ENCODE results near the gene COL27A1.
"Not testable (repeated sequence)": the region's sequence is repeated elsewhere in the genome, so short reads cannot be mapped to it uniquely, and the experiment has no call there.

The COL27A1 gene

GRCh38 chr9:114123031-114123977 is 32.0 kb upstream of the COL27A1 start:
- no peak for DNase-seq (ENCODE audit: low spot score)

- no peak for DNase-seq (ENCODE audit: low spot score)
These were observed 31.2 kb upstream of the COL27A1 start for GRCh38 chr9:114124138-114124537.

- no peak for DNase-seq (ENCODE audit: low spot score)
These were observed 30.5 kb upstream of the COL27A1 start for GRCh38 chr9:114124666-114125475.

DNA sequence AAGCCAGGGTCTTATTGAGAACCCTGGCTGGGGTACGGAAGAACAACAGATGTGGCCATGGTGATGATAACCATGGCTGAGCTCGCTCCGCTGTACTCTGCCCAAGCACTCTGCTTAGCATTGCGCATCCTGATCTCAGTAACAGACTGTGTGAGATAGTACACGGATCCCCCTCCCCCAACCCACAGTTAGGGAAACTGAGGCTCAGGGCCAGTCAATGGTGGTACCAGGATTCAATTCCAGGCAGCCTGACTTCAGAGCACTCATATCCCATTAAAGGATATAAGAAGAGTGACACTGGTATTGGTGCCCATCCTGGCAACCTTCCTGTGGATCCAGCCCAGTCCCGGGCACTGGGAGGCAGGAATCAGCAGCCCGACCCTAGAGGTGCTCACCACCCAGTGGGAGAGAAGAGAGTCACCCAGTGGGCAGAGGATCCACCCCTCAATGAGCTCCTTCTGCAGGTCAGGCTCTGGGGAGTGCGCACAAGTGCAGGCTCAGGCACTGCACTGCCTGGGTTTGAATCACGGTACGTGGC is 29.8 kb upstream of the COL27A1 start:
- no peak for DNase-seq (ENCODE audit: low spot score)

DNA sequence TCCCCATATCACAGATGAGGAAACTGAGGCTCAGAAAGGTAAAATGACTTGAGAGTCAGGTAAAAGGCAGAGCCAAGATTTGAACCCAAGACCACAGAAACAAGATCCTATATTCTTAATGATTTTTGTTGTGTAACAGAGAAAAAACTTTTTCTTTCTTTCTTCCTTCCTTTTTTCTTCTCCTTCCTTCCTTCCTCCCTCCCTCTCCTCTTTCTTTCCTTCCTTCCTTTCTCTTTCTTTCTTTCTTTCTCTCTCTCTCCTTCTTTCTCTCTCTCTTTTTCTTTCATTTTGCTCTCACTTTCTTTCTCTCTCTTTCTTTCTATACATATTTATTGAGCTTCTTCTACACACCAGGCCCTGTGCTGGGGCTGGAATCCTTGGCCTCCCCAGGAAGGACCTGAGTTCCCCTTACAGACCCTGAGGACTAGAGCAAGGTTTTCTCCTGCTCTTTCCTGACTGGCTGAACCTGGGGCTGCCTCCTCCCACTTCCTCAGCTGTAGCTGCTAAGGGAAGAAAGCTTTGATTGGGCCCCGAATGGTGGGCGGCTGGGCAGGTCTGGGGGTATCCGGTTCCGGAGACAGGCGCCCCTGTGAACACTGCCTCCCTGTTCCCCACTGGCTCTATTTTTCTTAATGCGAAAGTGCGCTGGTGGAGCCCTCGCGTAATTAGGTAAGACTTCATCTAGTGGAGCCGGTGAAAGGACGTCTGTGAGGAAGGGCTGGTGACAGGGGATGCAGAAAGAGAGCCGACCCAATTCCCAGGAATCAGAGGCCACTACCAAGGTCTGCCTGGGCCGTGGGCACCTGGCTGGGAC is 28.9 kb upstream of the COL27A1 start:
- DNase-seq (ENCODE audit: low spot score), result no peak

GRCh38 chr9:114128759-114129158 is 26.6 kb upstream of the COL27A1 start:
- DNase-seq (ENCODE audit: low spot score), result not testable (repeated sequence)

- DNase-seq (ENCODE audit: low spot score), result no peak
These were observed 25.2 kb upstream of the COL27A1 start for GRCh38 chr9:114130141-114130540.

- no peak for DNase-seq (ENCODE audit: low spot score)
These were observed 24.6 kb upstream of the COL27A1 start for GRCh38 chr9:114130624-114131277.

GRCh38 chr9:114131808-114132549 is 23.4 kb upstream of the COL27A1 start:
- no peak for DNase-seq (ENCODE audit: low spot score)

DNA sequence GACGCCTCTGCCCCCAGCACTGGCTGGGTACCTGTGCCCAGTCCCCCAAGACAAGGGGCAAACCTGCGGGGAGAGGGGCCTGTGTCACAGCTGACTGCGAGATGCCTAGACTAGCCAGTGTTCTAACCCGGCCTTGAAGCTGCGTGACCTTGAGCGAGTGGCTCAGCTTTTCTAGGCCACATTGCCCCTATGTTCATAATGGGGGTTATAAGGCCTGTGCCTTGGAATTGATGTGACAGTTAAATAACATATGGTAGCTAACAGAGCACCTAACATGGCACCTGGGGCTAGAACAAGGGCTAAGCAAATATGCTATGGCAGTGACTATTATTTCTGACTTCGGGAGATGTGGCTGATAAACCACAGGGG is 22.8 kb upstream of the COL27A1 start:
- DNase-seq (ENCODE audit: low spot score), result no peak

GRCh38 chr9:114134827-114135396 is 20.4 kb upstream of the COL27A1 start:
- no peak for DNase-seq (ENCODE audit: low spot score)

GRCh38 chr9:114137831-114138230 is 17.5 kb upstream of the COL27A1 start:
- DNase-seq (ENCODE audit: low spot score), result no peak

GRCh38 chr9:114138552-114138971 is 16.8 kb upstream of the COL27A1 start:
- DNase-seq (ENCODE audit: low spot score), result no peak

DNA sequence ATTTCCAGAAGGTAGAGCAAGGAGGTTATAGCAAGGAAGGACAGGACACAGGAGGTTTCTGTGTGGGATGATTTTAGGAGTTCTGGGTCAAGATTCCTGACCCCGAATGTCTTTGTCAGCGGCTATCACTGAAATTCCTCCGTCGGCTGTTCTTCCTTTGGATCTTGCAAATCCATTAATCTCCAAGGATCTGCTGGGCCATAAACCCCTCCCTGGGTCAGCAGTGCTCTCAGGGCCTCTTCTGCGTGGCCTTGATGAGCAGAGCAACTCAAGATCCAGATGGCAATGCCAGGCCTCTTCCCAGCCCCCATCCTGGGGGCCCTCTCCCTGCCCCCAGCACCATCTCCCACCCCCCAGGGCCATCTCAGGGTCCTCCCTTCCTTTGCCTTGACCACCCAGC is 16.3 kb upstream of the COL27A1 start:
- DNase-seq (ENCODE audit: low spot score), result no peak

DNA sequence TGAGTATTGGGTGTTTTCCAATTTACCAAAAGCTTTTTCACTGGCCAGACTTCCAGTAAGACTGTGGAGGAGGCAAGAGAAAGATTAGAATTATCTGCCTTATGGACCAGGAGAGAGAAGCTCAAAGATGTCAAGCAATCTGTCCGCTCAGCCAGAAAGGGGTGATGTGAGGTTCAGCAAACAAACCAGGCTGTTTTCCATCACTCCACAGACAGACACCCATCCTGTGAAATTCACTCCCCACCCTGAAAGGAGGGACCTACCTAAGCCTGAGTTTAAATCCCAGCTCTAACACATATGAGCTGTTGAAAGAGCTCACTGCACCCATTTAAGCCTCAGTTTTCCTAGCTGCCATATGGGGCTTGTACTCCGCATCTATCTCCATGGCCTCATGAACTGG is 14.9 kb upstream of the COL27A1 start:
- DNase-seq (ENCODE audit: low spot score), result no peak

- DNase-seq (ENCODE audit: low spot score), result no peak
These were observed 14.5 kb upstream of the COL27A1 start for GRCh38 chr9:114140850-114141249.

DNA sequence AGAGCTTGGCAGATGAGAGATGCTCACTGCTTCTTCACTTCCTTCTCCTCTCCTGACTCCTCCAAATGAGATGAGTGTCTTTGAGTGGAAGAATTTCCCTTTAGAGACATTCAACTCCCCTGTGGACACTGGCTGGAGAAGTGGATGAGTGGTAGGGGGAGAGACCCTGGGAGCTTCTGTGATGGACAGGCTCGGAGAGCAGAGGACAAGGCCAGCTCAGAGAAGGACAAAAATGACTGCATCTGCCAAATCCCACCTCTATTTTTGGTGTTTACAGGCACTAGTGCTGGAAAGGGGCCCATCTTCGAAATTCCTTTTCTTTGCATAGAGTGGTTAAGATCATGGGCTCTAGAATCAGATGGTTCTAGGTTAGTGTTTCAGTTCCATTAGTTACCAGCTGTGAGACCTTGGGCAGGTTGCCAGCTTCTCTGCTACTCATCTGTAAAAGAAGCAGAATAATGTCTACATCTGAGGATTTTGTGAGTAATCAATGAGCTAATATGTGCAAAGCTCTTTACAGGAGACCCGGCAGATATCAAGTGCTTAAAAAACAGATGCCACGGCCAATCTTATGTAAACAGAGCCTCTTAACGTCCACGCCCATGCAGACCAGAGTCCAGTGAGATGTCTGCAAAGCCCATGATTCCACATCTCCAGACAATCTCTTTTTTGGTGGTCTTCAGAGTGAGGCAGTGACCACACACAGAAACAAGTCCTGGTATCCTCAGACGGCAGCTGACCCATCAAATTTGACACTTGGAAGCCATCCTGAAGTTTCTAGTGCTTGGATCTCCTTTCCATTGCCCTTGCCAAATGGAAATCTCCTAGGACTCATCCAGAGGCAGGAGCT is 13.6 kb upstream of the COL27A1 start:
- DNase-seq (ENCODE audit: low spot score), result no peak

DNA sequence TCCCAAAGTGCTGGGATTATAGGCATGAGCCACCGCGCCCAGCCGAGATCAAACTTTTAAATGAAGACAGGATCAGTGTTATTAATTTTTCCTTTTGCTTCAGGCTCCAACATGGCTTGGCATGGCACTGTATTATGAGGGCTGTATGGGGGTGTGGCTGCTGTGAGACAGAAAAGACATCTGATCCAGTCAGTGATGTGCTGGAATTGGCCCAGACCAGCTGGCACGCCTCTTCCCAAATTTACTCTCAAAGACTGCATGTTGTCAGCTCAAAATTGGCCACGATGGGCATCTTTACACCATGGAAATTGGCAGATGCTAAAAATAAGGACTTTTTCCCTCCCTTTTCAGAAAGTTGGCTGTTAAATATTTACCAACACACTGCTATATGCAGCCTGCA is 12.1 kb upstream of the COL27A1 start:
- DNase-seq (ENCODE audit: low spot score), result no peak

DNA sequence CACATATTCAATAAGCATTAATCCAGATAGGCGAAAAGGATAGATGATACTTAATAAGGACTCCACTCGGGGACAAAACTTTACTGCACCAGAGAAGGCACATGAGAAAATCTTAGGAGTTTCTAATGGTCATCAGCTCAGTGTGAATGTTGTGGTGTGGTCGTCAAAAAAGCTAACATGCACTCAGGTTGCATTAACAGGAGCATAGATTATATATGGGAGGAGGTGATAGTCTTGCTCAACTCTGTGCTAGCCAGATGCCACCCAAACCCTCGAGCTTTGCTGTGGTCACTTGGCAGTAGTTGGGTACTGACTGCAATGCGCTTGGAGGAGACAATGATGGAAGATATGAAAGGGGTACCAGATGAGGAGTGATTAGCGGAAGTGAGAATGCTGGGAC is 8.6 kb upstream of the COL27A1 start:
- DNase-seq (ENCODE audit: low spot score), result no peak
